Skeletal muscle satellite cell (primary cell): Measurements from ENCODE around the gene SEMA4C.
"Not testable (repeated sequence)": the region's sequence is repeated elsewhere in the genome, so short reads cannot be mapped to it uniquely, and the experiment has no call there.

Experiments
- H3K27me3 ChIP-seq: 2 replicates; pipeline ENCODE4 v1.7.0; 2013; ENCODE audit warnings: low read length; ENCODE audit not compliant: control insufficient read depth, insufficient read depth
- H3K36me3 ChIP-seq: 2 replicates; pipeline ENCODE4 v1.7.0; 2013; ENCODE audit warnings: mild to moderate bottlenecking, control low read depth, low read length; ENCODE audit not compliant: insufficient read depth
- H3K4me1 ChIP-seq: 2 replicates; pipeline ENCODE4 v1.7.0; 2013; ENCODE audit warnings: low read length; ENCODE audit not compliant: control insufficient read depth, insufficient read depth
- H3K4me2 ChIP-seq: 2 replicates; pipeline ENCODE4 v1.7.0; 2013; ENCODE audit warnings: mild to moderate bottlenecking, low read length
- H3K4me3 ChIP-seq: 2 replicates; pipeline ENCODE4 v1.7.0; 2013; ENCODE audit warnings: low read length
- H3K9ac ChIP-seq: 2 replicates; pipeline ENCODE4 v1.7.0; 2013; ENCODE audit warnings: mild to moderate bottlenecking, low read depth, low read length, moderate library complexity
- H3K9me3 ChIP-seq: replicated peaks from 2 replicates; pipeline ENCODE4 v1.7.0; 2013; ENCODE audit warnings: mild to moderate bottlenecking, control low read depth, low read length

Gene SEMA4C

DNA sequence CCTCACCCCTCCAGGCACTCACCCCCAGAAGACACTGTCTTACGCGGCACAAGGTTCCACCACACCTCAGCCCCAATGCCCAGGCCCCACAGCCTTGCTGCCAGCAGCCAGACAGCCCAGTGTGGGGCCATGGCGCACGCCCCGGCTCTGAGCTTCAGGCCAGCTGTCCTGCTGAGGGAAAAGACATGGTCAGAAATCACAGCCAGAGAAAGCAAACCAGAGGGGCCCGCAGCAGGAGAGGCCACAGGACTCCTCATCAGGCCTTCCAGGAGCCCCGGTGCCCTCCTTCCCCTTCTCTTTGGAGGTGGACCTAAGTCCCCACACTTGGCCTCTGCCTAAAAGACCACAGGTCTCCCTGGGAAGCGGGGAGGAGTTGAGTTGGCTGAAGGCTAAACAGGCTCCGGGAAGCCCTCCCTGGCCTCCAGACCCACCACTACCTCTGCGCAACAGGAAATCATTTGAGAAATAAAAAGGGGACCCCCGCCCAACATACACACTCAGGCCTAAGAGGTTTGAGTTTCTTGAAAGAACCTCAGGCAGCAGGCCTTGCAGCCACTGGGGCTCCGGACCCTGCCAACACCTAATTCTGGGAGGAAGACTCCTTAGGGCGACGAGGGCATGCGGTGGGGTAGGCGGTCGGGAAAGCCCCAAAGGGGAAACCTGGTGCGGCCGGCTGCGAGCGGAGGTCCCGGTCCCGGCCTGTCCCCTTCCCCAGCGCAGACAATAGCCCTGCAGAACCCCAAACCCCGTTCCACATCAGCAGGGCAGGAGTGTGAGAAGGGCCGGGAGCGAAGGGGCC, 1.9 kb downstream of the SEMA4C start:
- peak overlapping the region; percentile 99 for H3K4me2 ChIP-seq
- peak overlapping the region; percentile 88 for H3K4me3 ChIP-seq
- no peaks in the 10 kb centered on the region for H3K27me3 ChIP-seq
- H3K36me3 ChIP-seq = peaks cover 48% of the 10 kb centered on the region
- peaks cover 27% of the 10 kb centered on the region for H3K4me1 ChIP-seq
- no peaks in the 10 kb centered on the region for H3K9me3 ChIP-seq
- peak overlapping the region; percentile 94 for H3K9ac ChIP-seq

DNA sequence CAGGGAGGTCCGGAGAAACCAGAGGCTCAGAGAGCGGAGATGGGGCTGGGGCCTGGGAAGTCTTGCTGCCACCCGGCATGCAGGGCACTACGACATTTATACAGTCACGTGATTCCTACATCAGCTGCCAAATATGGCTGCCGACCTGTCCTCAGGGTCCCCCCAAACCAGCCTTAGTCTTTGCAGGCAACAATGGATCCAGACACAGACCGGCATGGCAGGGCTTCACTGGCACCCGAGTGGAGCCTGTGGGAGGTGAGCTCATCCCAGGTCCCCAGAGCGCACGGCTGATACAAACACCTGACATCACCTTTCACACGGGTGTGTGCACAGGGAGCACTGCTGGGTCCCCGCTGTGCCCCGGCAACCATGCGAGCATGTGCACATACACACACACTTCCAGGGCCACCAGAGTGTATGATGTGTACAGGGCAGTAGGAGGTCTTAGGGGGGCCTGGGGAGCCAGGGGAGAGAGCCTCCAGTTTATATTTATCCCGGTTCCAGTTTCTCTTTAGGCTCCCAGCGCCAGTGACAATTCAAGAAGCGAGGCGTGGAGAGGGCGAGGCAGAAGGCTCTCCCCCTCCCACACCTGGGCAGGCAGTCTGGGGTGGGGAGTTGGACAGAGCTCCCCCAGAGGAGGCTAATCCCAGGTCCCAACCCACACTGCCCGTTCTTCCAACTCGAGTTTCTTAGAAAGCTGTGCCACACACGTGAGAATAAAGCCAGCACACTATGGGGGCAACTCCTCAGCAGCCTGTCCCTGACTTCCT, 2.7 kb downstream of the SEMA4C start:
- peaks cover 52% of the 10 kb centered on the region for H3K36me3 ChIP-seq
- H3K4me3 ChIP-seq = peak overlapping the region; percentile 88
- peaks cover 22% of the 10 kb centered on the region for H3K4me1 ChIP-seq
- H3K27me3 ChIP-seq = no peaks in the 10 kb centered on the region
- H3K9ac ChIP-seq = peak overlapping the region; percentile 94
- H3K4me2 ChIP-seq = peak overlapping the region; percentile 99
- H3K9me3 ChIP-seq = no peaks in the 10 kb centered on the region

DNA sequence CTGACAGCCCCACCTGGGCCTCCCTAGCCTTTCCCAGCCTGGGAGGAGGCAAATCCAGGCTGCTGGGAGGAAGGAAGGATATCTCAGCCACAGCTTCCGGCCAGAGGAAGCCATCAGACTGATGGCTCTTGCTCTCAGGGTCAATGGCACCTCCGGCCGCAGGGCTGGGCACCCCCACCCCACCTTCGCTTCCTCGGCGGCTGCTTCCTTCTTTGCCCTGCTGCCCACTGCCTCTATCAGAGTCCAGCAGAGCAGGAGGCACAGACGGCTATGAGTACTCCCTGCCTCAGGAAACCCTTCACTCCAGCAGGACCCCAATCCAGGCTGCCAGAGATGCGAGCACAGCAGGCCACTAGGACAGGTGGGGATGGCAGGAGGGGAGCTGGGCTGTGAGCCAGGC, 3.3 kb downstream of the SEMA4C start:
- peaks cover 57% of the 10 kb centered on the region for H3K36me3 ChIP-seq
- H3K9ac ChIP-seq = peak overlapping the region; percentile 94

DNA sequence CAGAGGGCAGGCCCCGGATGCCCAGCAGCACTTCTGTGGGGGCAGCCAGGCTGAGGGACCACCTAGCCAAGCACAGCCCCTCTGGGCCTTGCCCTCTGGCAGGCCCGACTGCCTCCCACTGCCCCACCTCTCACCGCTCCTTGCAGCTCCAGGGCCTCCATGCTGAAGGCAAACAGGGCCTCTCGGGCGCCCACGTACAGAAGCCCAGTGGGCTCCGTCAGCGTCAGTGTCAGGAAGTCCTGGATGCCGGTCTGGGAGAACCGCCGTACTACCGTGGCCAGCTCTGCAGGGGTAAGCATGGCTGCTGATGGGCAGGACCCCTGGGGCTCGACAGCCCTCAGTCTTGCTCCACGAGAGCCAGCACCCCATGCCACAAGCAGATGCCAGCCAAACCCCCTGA, 3.7 kb downstream of the SEMA4C start:
- H3K4me3 ChIP-seq = peak overlapping the region; percentile 88
- peak overlapping the region; percentile 99 for H3K4me2 ChIP-seq
- H3K36me3 ChIP-seq = peaks cover 62% of the 10 kb centered on the region
- peak overlapping the region; percentile 94 for H3K9ac ChIP-seq
- no peaks in the 10 kb centered on the region for H3K9me3 ChIP-seq
- H3K27me3 ChIP-seq = no peaks in the 10 kb centered on the region
- peaks cover 26% of the 10 kb centered on the region for H3K4me1 ChIP-seq

More for the DNA sequence above, 3.3 kb downstream of the SEMA4C start:
- no peaks in the 10 kb centered on the region for H3K9me3 ChIP-seq
- H3K27me3 ChIP-seq = no peaks in the 10 kb centered on the region
- H3K4me3 ChIP-seq = peak overlapping the region; percentile 88
- H3K4me1 ChIP-seq = peaks cover 26% of the 10 kb centered on the region
- peak overlapping the region; percentile 99 for H3K4me2 ChIP-seq

DNA sequence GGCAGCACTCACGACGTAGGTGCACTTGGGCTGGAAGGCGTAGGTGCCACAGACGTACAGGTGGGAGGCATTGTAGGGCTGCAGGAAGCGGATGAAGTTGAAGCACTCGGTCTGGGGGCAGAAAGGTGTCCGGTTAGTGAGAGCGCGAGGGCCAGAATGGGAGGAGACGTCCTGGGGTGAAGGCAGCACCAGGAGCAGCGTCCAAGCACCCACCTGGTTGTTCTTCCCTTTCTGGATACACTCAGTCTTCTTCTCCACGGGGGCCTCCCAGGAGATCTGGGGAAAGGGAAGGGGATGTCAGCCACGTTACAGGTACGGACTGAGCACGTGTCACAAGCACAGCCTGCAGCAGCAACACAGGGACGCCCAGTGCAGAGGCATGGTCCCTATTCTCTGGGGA, 4.2 kb downstream of the SEMA4C start:
- peak overlapping the region; percentile 99 for H3K4me2 ChIP-seq
- no peaks in the 10 kb centered on the region for H3K27me3 ChIP-seq
- H3K9ac ChIP-seq = no peak overlapping the region
- peaks cover 26% of the 10 kb centered on the region for H3K4me1 ChIP-seq
- no peak overlapping the region for H3K4me3 ChIP-seq
- H3K9me3 ChIP-seq = no peaks in the 10 kb centered on the region
- peaks cover 67% of the 10 kb centered on the region for H3K36me3 ChIP-seq

DNA sequence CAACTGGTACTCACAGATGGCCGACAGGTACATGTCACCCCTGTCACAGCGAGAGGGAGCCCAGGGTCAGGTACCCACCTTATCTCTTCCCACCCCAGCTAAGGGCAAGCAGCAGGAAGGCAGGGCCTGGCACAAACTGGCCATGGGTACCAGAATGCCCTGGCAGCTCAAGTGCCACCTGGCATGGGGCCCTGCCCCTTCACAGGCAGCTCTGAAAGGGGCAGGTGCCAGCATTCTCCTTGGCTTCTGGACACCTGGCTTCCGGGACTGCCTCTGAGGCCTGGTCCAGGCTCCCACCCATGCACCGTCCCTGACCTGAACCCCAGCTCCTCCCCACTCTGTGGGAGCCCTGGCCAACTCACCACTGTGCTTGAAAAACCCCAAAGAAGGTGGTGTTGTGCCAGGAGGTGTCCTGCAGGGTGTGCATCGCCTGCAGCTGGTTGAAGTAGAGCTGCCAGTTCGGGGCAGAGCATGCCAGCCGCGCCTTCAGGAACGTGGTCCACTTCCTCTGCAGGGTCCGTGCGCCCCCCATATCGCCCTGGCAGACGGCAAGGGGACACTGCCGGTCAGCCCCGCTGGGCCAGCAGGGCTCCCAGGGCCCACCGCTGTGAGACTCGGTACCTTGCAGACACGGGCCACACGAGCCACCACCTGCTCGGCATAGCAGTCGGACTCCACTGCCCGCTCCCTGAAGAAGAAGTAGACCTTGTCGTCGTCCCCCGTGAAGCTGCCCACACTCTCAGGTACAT, 5.4 kb downstream of the SEMA4C start:
- H3K36me3 ChIP-seq = peaks cover 73% of the 10 kb centered on the region
- H3K9me3 ChIP-seq = no peaks in the 10 kb centered on the region
- H3K27me3 ChIP-seq = no peaks in the 10 kb centered on the region

DNA sequence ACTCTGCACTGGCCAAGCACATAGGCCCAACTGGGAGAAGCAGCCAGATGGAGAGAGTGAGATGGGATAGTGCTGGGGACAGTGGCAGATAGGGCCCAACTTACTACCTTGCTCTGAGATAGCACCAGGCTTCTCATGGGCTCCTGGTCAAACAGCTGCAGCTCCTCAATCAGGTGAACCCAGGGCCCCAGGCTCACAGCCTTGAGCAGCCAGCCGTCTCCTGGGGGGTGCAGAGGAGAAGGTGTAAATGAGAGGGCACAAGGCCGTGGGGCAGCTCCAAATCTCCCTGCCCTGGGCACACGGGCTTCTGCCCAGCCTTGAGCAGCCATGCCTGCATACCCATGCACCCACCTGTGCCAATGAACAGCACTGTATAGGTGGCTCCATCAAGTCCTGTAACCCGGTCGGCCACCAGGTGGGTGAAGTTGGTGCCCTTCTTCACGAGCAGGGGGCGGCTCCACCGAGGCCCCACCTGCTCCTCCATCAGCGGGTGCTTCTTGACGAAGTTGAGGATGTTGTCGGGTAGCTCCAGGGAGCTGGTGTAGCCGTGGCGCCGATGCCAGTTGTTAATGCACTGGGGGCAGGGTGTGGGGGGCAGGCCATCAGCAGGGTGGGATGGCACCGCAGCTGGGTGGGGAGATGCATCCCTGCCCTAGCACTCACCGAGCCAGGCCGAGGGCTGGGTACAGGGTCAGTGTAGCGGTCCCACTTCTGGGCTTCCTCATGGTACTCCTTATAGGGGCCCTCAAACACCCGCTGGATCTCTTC, 6.1 kb downstream of the SEMA4C start:
- H3K4me1 ChIP-seq = peaks cover 31% of the 10 kb centered on the region

More for the DNA sequence above, 5.4 kb downstream of the SEMA4C start:
- peaks cover 23% of the 10 kb centered on the region for H3K4me1 ChIP-seq
- no peak overlapping the region for H3K4me3 ChIP-seq
- no peak overlapping the region for H3K4me2 ChIP-seq
- no peak overlapping the region for H3K9ac ChIP-seq

DNA sequence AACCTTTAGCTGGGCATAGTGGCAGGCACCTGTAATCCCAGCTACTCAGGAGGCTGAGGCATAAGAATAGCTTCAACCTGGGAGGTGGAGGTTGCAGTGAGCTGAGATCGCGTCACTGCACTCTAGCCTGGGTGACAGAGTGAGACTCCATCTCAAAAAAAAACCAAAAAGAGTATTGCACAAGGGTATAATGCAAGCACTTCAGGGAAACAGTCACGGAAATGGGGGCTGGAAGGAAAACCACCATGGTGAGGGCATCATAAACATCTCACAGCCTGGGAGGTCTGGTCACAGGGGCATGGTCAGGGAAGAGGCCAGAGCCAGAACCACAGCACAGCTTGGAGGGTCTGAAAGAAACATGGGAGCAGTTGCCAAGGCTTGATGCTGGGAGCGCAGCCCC, 6.8 kb downstream of the SEMA4C start:
- peaks cover 35% of the 10 kb centered on the region for H3K4me1 ChIP-seq
- not testable (repeated sequence) for H3K27me3 ChIP-seq, H3K4me3 ChIP-seq, H3K9ac ChIP-seq, H3K4me2 ChIP-seq, H3K9me3 ChIP-seq
- peaks cover 73% of the 10 kb centered on the region for H3K36me3 ChIP-seq

More for the DNA sequence above, 6.1 kb downstream of the SEMA4C start:
- Histone ChIP-seq H3K4me2 (no peak overlapping the region), H3K27me3 (no peaks in the 10 kb centered on the region), H3K4me3 (no peak overlapping the region), H3K9me3 (no peaks in the 10 kb centered on the region), H3K36me3 (peaks cover 73% of the 10 kb centered on the region), H3K9ac (no peak overlapping the region)

DNA sequence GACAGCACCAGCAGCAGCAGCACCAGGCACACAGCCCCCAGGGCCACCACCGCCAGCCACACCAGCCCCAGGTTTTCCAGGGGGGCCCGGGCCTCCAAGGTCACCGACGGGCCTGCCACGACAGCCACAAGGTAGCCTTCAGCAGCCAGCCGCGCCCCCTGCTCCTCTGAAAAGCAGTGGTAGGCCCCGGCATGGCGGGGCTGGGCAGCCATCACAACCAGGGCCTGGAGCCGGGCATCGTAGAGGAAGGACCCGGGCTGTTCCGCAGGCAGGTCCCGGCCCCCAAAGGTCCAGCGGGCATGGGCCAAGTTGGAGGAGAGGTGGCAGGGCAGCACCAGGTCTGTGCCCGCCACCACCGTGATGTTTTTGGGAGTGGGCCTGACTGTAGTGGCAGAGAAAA, 8.8 kb downstream of the SEMA4C start:
- Histone ChIP-seq H3K36me3 (peaks cover 56% of the 10 kb centered on the region), H3K9me3 (no peaks in the 10 kb centered on the region), H3K4me1 (peaks cover 28% of the 10 kb centered on the region), H3K4me2 (no peak overlapping the region), H3K9ac (no peak overlapping the region), H3K4me3 (no peak overlapping the region), H3K27me3 (no peaks in the 10 kb centered on the region)

DNA sequence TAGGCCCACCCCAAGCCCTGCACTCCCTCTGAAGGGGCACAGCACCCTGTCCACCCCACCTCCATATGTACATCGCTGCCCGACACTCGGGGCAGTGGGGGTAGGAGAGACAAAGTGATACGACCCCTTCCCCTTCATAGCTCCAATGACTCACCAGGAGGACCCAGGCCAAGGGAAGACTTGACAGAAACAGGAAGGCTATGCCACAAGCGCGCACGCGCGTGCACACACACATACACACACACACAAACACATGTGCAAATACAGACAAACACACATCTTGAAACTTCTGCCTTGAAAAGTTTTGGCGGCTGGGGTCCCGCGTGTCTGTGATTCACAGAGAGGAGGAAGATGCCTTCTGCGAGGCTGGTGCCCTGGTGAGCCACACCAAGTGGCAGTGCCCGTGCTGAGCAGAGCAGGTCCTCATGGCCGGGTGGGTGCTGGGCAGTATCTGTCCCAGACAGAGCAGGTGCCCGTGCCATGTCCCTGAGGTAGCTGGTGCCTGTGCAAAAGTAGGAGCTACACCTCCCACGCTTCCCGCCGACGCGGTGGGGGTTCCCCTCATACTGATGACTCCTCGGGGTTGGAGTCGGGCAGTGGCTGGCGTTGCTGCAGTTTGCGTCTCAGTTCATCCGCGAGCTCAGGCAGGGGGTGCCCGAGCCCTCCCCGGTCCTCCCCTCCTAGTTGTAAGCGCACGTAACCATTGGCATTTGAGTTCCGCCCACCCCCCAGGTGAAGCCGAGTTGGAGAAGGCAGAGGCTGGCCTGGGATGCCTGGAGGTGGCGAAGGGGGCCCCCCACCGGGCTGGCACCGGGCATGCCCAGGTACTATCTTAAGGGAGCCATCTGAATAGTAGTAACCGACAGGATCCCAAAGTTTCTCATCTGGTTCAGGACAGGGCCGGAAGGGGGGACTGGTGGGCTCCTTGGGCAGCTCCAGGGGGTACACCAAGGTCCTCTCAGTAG, 9.5 kb downstream of the SEMA4C start:
- H3K4me1 ChIP-seq = peaks cover 25% of the 10 kb centered on the region
- no peaks in the 10 kb centered on the region for H3K9me3 ChIP-seq
- H3K4me3 ChIP-seq = no peak overlapping the region
- no peaks in the 10 kb centered on the region for H3K27me3 ChIP-seq
- H3K36me3 ChIP-seq = peaks cover 49% of the 10 kb centered on the region
- H3K4me2 ChIP-seq = no peak overlapping the region
- H3K9ac ChIP-seq = no peak overlapping the region
